ENCODE results near the gene ZCCHC7.

ZCCHC7 gene

DNA sequence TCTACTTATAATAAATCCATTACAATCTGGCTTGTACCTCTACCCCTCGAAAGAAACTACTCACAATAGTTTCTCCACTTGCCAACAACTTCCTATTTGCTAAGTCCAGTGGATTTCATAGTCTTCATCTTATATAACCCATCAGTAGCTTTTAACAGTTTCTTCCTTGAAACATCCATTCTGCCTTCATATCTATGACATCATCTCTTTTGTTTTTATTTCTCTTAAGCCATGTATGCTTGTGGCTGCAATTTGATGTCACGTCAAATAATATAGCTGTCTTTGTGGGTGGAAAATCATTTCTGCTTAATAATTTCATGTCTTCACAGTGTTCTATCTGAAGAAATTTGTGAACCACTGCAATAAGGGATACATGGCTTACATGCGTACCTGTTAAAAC is 224.7 kb downstream of the ZCCHC7 start:
- no peak overlapping the region for H3K4me3 ChIP-seq (ENCODE audit: low read depth, low read length)
- TF ChIP-seq, protein P1, sequence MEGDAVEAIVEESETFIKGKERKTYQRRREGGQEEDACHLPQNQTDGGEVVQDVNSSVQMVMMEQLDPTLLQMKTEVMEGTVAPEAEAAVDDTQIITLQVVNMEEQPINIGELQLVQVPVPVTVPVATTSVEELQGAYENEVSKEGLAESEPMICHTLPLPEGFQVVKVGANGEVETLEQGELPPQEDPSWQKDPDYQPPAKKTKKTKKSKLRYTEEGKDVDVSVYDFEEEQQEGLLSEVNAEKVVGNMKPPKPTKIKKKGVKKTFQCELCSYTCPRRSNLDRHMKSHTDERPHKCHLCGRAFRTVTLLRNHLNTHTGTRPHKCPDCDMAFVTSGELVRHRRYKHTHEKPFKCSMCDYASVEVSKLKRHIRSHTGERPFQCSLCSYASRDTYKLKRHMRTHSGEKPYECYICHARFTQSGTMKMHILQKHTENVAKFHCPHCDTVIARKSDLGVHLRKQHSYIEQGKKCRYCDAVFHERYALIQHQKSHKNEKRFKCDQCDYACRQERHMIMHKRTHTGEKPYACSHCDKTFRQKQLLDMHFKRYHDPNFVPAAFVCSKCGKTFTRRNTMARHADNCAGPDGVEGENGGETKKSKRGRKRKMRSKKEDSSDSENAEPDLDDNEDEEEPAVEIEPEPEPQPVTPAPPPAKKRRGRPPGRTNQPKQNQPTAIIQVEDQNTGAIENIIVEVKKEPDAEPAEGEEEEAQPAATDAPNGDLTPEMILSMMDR (IDR thresholded peaks at IDR 0.05; ENCODE audit: low read depth, low read length): no peak

GRCh38 chr9:37348917-37349316 is 228.5 kb downstream of the ZCCHC7 start:
- no peak overlapping the region for H3K4me3 ChIP-seq (ENCODE audit: low read depth, low read length)
- TF ChIP-seq, protein P1 (IDR thresholded peaks at IDR 0.05; ENCODE audit: low read depth, low read length): no peak

DNA sequence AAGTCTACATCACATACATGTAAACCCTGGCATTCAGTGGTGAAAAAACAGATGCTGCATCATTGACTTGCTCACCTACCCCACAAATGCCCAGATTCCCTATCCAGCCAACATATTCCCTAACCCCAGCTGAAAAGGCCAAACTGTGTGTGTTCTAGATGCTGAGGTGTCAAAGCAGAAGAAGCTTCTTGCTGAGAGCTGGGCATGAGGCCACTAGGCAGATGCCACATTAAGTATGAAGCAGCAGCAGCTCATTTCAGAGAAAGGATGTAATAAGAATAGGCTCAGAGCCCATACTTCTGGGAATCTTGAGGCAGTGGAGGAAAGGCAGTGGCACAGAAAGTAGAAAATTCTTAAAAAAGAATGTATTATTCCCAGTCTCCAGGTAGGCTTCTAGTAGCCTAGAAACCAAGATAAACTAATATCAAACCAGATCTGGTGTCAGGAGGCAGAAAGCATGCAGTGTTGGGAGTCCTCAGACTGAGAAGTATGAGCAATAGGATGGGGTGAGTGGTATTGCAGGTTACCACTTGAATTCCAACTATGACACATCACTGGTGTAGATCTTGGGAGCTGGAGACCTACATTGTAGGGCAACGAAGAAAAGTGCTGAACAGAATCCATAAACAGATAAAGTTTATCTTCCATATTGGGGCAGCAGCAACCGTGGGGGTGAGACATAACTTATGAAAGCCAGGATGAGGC is 230.3 kb downstream of the ZCCHC7 start:
- no peak overlapping the region for H3K4me3 ChIP-seq (ENCODE audit: low read depth, low read length)
- TF ChIP-seq, protein P1 (IDR thresholded peaks at IDR 0.05; ENCODE audit: low read depth, low read length): no peak

DNA sequence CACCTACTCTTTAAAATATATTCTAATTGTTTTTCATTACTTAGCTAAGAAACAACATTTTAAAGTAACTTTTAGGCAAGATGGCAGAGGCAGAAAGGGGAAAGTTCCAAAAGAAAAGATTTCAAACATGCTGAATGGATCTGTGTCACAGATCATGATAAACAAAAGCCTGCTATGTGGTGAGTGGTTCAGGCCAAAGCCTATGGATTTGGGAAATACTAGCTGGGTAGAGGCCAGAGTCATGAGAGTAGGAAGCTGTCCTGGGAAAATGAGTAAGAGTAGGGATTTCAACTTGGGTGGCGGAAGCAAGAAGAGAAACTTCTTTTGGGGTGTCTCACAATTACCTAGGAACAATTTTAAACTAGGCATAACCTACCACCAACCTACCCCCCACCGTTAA is 233.4 kb downstream of the ZCCHC7 start:
- TF ChIP-seq, protein P1 (IDR thresholded peaks at IDR 0.05; ENCODE audit: low read depth, low read length): no peak
- H3K4me3 ChIP-seq (ENCODE audit: low read depth, low read length): no peak overlapping the region

DNA sequence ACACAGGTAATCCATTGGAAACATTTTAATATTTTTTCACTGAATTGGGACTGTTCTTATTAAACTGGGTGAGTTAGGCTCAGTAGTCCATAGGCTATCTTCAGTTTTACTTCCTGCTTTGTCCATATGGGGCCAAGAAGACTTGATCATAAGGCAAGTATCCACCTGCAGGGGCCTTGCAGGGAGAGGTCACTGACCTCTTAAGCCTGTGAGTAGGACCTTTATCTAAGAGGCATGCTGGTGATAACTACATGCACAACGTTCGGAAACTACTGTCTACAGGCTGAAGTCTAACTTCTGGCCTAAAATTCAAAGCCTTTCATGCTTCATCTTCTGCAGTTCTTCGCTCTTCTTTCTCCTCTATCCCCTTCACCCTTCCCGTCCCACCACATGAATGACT is 242.1 kb downstream of the ZCCHC7 start:
- no peak overlapping the region for H3K4me3 ChIP-seq (ENCODE audit: low read depth, low read length)
- TF ChIP-seq, protein P1 (IDR thresholded peaks at IDR 0.05; ENCODE audit: low read depth, low read length): no peak

GRCh38 chr9:37363124-37363523 is 242.8 kb downstream of the ZCCHC7 start:
- TF ChIP-seq, protein P1 (IDR thresholded peaks at IDR 0.05; ENCODE audit: low read depth, low read length): no peak
- H3K4me3 ChIP-seq (ENCODE audit: low read depth, low read length): no peak overlapping the region

GRCh38 chr9:37364136-37364535 is 243.8 kb downstream of the ZCCHC7 start:
- TF ChIP-seq, protein P1 (IDR thresholded peaks at IDR 0.05; ENCODE audit: low read depth, low read length): no peak

More at GRCh38 chr9:37364136-37364535, 243.8 kb downstream of the ZCCHC7 start:
- no peak overlapping the region for H3K4me3 ChIP-seq (ENCODE audit: low read depth, low read length)
